Mononuclear cell (primary cell): ENCODE results near the gene ENPEP. TPM values are rescaled to one million over a fixed set of nuclear protein-coding genes. Genes with fewer than 3 reads are reported as not detected.
"Not testable (repeated sequence)": the region's sequence is repeated elsewhere in the genome, so short reads cannot be mapped to it uniquely, and the experiment has no call there.

Source experiments
- H3K27me3 ChIP-seq: 2 replicates; pipeline ENCODE4 v1.6.0; 2011; ENCODE audit warnings: low read length, control low read depth; ENCODE audit not compliant: insufficient read depth
- H3K4me1 ChIP-seq: 2 replicates; pipeline ENCODE4 v1.5.1; 2011; ENCODE audit warnings: mild to moderate bottlenecking, low read length, control low read depth; ENCODE audit not compliant: insufficient read depth
- H3K4me3 ChIP-seq: 2 replicates; pipeline ENCODE4 v1.5.1; 2011; ENCODE audit warnings: mild to moderate bottlenecking, low read length, moderate library complexity
- H3K9me3 ChIP-seq: 2 replicates; pipeline ENCODE4 v1.5.1; 2011; ENCODE audit warnings: low read depth, mild to moderate bottlenecking, control low read depth, low read length
- total RNA-seq: library from RNA; depleted of rRNA; stranded (reverse); fragments of >200 nt; gene quantifications from one replicate; pipeline ENCODE4 v1.2.3, GENCODE V29; 2012

ENPEP gene
- total RNA-seq, 1 donor, result 0.73 TPM

DNA sequence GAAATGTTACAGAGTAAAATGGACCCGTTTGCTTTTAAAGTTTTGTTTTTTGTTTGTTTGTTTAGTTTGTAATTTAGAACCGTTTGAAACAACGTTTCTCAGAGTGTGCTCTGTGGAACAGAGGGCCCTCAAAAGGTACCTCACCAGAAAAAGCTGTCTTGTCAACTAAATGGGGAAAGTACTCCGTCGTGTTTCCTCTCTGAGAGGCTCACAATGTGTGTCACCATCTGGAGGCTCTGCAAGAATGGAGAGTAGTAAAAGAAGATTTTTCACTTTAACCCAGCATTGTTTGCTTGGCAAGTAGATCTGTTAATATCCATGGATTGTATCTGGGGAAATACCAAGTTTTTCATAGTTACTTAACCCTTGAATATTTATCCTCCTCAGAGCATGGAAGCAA lies 1.5 kb upstream of the ENPEP start:
- Histone ChIP-seq H3K4me3 (no peak overlapping the region), H3K9me3 (no peaks in the 10 kb centered on the region), H3K4me1 (no peaks in the 10 kb centered on the region), H3K27me3 (no peaks in the 10 kb centered on the region)

DNA sequence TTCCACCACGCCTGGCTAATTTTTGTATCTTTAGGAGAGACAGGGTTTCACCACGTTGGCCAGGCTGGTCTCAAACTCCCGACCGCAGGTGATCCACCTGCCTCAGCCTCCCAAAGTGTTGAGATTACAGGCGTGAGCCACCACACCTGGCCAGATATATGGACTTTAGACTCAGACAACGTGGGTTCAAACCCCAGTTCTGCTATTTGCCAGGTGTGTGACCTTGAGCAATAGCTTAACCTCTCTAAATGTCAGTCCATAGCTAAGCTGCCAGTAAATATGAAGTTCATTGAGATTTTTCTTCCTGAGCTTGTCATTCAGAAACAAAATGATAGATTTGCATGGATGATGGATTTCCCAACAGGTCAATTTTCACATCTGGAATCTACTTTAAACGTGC lies 875 bp upstream of the ENPEP start:
- not testable (repeated sequence) for H3K9me3 ChIP-seq, H3K27me3 ChIP-seq, H3K4me1 ChIP-seq, H3K4me3 ChIP-seq

DNA sequence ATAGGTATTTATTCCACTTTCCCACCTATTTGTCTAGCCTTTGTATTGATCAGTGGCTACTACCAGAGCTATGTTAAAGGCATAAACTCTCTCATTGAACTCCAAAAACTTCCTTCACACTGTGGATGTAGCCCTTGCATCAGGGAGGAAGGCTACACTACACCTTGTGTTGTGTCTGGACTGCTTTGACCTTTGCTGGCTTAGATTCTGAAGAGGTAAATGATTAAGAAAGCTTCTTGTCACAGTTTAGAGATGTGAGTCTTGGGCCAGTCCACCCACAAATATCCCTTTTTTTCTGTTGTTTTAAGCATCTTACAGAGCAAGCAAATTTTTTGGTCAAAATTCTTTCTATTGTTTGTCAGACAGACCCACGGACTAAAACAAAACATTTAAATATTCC lies 1.9 kb downstream of the ENPEP start:
- no peaks in the 10 kb centered on the region for H3K9me3 ChIP-seq
- H3K27me3 ChIP-seq, result peaks cover 4% of the 10 kb centered on the region
- H3K4me1 ChIP-seq, result no peaks in the 10 kb centered on the region
- no peak overlapping the region for H3K4me3 ChIP-seq

DNA sequence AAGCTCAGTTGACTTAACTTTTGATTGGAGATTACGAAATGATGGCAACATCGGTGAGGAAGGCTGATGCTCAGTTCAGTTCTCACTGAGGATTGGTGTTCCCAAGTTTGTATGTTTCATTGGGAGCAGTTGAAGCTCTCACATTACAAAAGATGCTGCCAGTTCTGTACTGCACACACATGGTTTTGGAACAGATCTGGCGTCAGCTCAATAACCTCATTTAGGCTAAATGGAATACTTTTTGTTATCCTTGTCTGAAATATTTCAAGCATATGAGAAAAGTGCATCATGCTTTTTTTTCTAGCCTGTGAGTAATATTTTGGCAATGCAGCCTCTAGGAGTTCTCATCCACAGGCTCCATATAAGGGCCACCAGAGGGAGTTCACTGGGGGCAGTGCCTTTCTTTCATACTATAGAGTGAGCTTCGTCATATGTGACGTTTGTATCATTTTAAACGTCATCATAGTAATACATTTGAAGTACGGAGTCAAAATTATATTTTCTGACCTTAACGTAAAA lies 4.1 kb downstream of the ENPEP start:
- H3K4me1 ChIP-seq, result peaks cover 11% of the 10 kb centered on the region
- H3K27me3 ChIP-seq, result peaks cover 4% of the 10 kb centered on the region
- no peak overlapping the region for H3K4me3 ChIP-seq
- H3K9me3 ChIP-seq, result no peaks in the 10 kb centered on the region

DNA sequence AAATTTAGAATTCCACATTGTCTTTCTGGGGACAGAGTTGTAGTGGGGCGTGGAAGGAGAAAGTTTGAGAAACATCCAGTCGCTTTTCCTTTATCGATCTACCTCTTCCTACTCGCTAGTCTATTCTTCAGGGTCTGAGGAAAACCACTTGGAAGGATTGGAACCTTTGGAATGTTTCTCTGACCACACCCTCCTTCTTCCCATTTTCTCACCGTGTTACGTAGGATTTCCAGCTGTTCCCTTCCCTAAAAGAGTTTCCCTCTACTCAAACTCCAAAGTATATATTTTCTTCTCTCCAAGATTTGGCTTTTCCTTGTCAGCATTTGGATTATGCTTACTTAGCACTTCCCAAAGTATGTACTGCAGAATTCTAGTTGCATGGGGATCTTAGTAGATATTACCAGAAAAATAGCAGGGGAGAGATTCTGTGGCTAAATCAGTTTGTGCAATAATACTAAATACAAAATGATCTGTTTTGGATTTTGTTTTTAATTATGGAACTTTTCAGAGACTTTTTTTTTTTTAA lies 4.9 kb downstream of the ENPEP start:
- H3K4me3 ChIP-seq, result no peak overlapping the region
- no peaks in the 10 kb centered on the region for H3K9me3 ChIP-seq
- H3K4me1 ChIP-seq, result peaks cover 11% of the 10 kb centered on the region
- H3K27me3 ChIP-seq, result peaks cover 4% of the 10 kb centered on the region

DNA sequence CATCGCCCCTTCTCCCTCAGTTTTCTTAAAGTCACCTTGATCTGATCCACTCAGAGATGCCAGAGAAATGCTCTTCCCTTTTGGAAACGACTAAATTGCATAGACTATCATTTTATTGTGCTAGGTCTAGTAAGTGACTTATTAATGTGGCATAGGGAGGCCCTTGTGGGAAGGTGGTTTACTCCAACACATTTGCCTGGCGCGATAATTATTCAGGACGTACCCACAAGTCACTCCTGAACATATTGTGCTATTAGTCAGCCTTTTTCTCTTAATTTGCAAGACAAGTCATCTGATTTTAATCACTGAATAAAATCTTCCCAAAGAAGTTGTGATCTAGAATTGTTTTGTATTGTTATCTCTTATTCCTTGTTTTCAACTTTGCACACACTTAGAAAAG lies 7.6 kb downstream of the ENPEP start:
- Histone ChIP-seq H3K4me1 (peaks cover 11% of the 10 kb centered on the region), H3K4me3 (no peak overlapping the region), H3K9me3 (no peaks in the 10 kb centered on the region), H3K27me3 (peaks cover 6% of the 10 kb centered on the region)

DNA sequence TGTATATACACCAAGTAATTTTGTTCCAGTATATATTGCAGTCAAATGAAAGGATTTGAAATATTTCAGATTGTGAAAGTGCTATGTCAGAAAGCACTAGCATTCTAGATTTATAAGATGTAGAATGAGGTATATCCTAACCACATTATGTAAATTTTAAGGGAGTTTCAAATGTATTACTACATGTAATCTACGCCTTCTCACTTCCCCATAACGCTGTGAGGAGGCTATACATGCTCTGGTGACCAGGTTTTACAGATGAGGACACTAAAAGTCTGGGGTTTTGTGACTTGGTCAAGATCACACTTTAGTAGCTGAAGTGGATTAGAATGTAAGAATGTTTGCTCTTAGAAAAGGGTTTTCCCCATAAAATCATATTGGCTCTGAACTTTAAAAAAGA lies 8.1 kb downstream of the ENPEP start:
- H3K4me1 ChIP-seq, result peaks cover 11% of the 10 kb centered on the region
- H3K9me3 ChIP-seq, result no peaks in the 10 kb centered on the region
- H3K27me3 ChIP-seq, result peaks cover 6% of the 10 kb centered on the region
- H3K4me3 ChIP-seq, result no peak overlapping the region

DNA sequence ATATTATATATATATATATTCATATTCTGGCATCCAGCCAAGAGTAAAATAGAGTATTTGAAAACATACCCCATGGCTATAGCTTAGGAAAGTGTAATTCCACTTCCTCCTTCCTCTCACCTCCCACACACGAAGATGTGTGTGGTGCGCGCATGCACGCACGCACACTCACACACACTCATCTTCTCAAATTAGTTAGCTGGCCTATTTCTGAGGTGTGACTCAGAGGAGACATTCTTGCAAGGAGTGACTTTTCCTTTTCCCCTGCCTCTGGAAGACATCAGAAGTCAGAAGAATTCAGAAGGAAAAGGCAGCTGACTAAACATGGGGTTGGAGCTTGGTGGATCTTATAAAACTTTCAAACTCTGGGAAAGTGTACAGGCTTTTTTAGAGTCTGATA lies 8.8 kb downstream of the ENPEP start:
- Histone ChIP-seq H3K27me3 (peaks cover 6% of the 10 kb centered on the region), H3K4me3 (no peak overlapping the region), H3K9me3 (no peaks in the 10 kb centered on the region), H3K4me1 (peaks cover 11% of the 10 kb centered on the region)

DNA sequence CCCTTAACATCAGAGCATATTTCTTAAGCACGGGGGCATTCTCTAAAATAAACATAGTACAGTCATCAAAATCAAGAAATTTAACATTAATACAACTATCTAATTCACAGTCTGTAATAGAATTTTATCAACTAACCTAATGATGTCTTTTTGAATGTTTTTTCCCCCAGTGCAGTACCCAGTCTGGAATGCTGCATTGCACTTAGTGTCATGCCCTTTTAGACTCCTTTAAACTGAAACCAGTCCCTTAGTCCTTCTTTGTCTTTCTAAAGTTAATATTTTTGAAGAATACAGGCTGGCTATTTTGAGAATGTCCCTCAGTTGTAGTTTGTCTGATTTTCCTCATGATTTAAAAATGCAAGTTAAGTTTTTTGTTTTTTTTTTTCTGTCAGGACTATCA lies 9.5 kb downstream of the ENPEP start:
- H3K9me3 ChIP-seq, result no peaks in the 10 kb centered on the region
- H3K27me3 ChIP-seq, result peaks cover 6% of the 10 kb centered on the region
- peaks cover 18% of the 10 kb centered on the region for H3K4me1 ChIP-seq
- H3K4me3 ChIP-seq, result no peak overlapping the region

DNA sequence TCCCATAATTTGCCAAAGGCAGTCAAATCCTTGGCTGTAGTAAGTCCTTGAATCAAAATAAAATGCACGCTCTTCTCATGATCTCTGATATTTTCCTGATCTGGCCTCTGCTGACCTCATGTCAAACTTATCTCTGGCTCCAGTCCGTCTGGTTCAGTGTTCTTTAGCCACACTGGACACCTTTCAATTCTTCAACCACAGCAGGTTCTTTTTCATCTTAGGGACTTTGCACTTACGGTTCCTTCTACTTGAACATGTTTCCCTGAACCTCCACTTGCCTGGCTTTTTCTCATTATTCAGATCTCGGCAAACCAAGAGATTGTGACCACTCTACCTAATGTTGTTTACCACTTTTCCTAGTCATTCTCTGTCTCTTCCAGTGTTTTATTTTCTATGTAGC lies 10.3 kb downstream of the ENPEP start:
- Histone ChIP-seq H3K4me3 (no peak overlapping the region), H3K4me1 (peaks cover 22% of the 10 kb centered on the region), H3K9me3 (no peaks in the 10 kb centered on the region), H3K27me3 (peaks cover 3% of the 10 kb centered on the region)

DNA sequence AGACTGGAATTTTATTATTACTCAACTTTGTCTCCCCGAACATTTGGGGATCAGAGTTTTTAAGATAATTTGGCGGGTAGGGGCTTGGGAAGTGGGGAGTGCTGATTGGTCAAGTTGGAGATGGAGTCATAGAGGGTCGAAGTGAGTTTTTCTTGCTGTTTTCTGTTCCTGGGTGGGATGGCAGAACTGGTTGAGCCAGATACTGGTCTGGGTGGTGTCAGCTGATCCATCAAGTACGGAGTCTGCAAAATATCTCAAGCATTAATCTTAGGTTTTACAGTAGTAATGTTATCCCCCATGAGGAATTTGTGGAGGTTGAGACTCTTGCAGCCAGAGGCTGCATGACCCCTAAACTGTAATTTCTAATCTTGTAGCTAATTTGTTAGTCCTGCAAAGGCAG lies 10.9 kb downstream of the ENPEP start:
- H3K4me1 ChIP-seq, result peaks cover 23% of the 10 kb centered on the region
- H3K4me3 ChIP-seq, H3K27me3 ChIP-seq, H3K9me3 ChIP-seq: not testable (repeated sequence)

DNA sequence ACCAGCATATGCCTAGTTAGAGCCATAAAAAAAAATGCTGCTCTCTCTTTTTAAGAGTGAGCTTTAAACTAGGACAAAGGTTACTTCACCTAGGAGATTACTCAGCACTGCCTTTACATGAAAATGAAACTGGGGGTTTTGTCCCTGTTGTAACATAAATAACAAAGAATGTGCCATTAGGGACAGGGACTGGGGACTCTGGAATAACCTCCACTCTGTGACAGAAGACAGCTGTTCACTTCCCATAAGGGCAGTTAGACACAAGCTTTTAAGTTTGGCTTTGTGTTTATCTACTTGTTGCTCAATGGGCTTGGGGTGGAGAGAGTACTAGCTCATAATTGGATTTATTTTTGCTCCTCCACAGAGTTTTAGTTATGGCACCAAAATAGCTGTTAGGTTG lies 11.9 kb downstream of the ENPEP start:
- Histone ChIP-seq H3K4me1 (peaks cover 31% of the 10 kb centered on the region), H3K9me3 (no peaks in the 10 kb centered on the region), H3K4me3 (no peak overlapping the region), H3K27me3 (peaks cover 3% of the 10 kb centered on the region)

DNA sequence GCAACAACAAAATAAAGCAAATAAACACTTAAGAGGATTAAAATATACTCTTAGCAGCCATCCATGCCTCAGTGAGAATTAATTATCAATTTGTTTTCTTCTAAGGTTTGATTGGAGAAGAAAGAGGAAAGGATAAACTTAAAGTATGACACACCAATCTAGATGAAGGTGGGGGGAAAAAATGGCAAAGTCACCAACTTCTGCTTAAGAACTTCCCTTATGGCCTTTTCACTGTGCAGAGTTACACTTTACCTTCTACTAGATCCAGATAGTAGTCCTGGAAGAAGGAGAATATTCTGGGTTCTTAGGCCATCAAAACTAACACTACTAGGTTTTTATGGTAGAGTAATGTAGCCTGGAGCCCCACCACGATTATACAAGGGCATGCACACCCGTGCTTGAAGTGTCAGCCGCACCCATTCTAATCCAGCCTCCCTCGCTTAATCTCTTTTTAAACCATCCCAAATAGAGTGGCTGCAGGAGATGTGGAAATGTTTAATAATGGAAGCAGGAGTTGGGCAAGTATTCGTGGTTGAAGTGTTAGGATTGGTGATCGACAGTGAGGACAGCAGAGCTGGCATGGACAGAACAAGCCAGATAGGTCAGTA lies 14.1 kb downstream of the ENPEP start:
- Histone ChIP-seq H3K4me3 (no peak overlapping the region), H3K4me1 (peaks cover 26% of the 10 kb centered on the region), H3K9me3 (no peaks in the 10 kb centered on the region), H3K27me3 (peaks cover 3% of the 10 kb centered on the region)

DNA sequence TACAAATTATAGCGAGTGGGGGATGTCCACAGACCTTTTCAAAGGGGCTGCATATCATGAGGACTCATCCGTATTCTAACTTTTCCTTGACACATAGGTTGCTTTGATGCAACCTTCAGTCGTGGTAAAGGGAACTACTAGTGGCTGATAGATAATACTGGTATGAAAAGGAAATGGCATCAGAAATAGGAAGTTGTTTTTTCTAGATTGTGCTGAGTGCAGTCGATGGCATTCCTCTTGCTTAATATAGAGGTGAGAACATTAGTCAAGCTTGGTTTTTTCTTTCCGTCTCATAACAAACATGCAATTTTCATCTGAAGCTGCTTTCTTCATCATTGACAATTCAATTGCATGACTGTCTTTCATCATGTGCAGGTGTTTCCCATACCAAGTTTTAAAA lies 16.6 kb downstream of the ENPEP start:
- H3K4me3 ChIP-seq, result no peak overlapping the region
- H3K27me3 ChIP-seq, result peaks cover 9% of the 10 kb centered on the region
- H3K9me3 ChIP-seq, result no peaks in the 10 kb centered on the region
- peaks cover 26% of the 10 kb centered on the region for H3K4me1 ChIP-seq

DNA sequence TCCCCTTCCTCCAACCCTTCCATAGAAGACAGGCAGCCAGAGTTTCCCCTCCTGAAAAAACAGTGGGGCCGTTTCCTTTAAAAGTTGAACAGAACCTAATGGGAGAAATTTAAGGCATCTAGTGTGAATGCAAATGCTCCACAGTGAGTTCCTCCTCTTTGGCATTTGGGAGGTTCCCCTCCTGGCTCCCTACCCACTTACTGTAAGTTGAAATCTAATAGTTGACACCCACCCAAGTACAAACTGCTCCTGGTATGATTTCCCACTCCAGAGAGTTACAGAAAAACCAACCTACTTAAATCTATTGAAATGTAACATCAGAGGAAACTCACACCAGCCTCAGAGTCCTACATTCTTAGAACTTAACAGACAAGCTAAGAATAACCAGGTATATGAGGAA lies 17.6 kb downstream of the ENPEP start:
- Histone ChIP-seq H3K4me1 (peaks cover 26% of the 10 kb centered on the region), H3K4me3 (no peak overlapping the region), H3K27me3 (peaks cover 9% of the 10 kb centered on the region), H3K9me3 (no peaks in the 10 kb centered on the region)

DNA sequence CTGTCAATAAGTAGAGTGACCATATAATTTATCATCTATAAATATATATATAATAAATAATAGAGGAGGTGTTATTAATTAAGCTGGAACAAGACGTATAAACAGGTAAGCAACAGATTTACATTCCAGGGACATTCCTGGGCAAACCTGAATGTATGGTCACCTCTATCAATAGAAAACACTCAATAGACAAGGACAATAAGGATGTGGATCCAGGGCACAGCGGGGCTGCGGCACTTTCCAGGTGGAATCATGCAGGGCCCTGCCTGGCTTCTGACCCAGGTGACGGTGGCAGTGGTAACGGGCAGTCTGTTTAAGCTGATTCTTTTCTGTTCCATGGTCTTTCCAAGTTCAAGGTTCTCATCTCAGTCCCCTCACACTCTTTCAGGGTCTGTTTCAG lies 22.5 kb downstream of the ENPEP start:
- Histone ChIP-seq H3K4me3 (no peak overlapping the region), H3K4me1 (peaks cover 4% of the 10 kb centered on the region), H3K27me3 (peaks cover 9% of the 10 kb centered on the region), H3K9me3 (no peaks in the 10 kb centered on the region)
